Sigmoid colon (tissue), 4 donors: ENCODE data around the gene RPL13A.

Experiments used
- POLR2A ChIP-seq, 2 donors: fragments of 450-650 bp; IDR thresholded peaks; one replicate each; pipeline ENCODE4 v1.6.1; 2016; ENCODE audit warnings: antibody characterized with exemption in 2 of 2, mild to moderate bottlenecking in 2 of 2, moderate library complexity in 2 of 2
- POLR2AphosphoS5 ChIP-seq, 4 donors: sonication (generic); formaldehyde crosslinking; IDR thresholded peaks; one replicate each; pipeline ENCODE4 v1.6.1; 2017; ENCODE audit warnings: antibody characterized with exemption in 4 of 4
- TF ChIP-seq, protein P1 (sequence below), 4 experiments: fragments of 450-650 bp in 3 of 4; fragments of 200-600 bp in 1 of 4; IDR thresholded peaks; one replicate each; pipeline ENCODE4 v1.5.1; 2016 to 2019; ENCODE audit warnings: antibody characterized with exemption in 4 of 4, mild to moderate bottlenecking in 3 of 4, moderate library complexity in 2 of 4

GRCh38 chr19:49439836-49440235, 47.6 kb upstream of the RPL13A start:
- TF ChIP-seq POLR2A (IDR thresholded peaks at IDR 0.05) = no peak
- TF ChIP-seq, protein P1, sequence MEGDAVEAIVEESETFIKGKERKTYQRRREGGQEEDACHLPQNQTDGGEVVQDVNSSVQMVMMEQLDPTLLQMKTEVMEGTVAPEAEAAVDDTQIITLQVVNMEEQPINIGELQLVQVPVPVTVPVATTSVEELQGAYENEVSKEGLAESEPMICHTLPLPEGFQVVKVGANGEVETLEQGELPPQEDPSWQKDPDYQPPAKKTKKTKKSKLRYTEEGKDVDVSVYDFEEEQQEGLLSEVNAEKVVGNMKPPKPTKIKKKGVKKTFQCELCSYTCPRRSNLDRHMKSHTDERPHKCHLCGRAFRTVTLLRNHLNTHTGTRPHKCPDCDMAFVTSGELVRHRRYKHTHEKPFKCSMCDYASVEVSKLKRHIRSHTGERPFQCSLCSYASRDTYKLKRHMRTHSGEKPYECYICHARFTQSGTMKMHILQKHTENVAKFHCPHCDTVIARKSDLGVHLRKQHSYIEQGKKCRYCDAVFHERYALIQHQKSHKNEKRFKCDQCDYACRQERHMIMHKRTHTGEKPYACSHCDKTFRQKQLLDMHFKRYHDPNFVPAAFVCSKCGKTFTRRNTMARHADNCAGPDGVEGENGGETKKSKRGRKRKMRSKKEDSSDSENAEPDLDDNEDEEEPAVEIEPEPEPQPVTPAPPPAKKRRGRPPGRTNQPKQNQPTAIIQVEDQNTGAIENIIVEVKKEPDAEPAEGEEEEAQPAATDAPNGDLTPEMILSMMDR (IDR thresholded peaks at IDR 0.05) = no peak
- TF ChIP-seq POLR2AphosphoS5 (IDR thresholded peaks at IDR 0.05) = no peak
